Stimulated activated CD8-positive, alpha-beta memory T cell treated with anti-CD3 and anti-CD28 coated beads, Interleukin-15, amount 100 ng/mL, for 1 hour (primary cell): Measurements from ENCODE around the gene PRAC2.

Experiments used
- DNase-seq: peaks from one replicate; pipeline ENCODE4 v3.0.0-alpha.2; 2020; ENCODE audit warnings: low read depth

The PRAC2 gene

GRCh38 chr17:48755356-48755755, 32.4 kb downstream of the PRAC2 start:
- no peak for DNase-seq

GRCh38 chr17:48756830-48757251, 33.9 kb downstream of the PRAC2 start:
- no peak for DNase-seq

DNA sequence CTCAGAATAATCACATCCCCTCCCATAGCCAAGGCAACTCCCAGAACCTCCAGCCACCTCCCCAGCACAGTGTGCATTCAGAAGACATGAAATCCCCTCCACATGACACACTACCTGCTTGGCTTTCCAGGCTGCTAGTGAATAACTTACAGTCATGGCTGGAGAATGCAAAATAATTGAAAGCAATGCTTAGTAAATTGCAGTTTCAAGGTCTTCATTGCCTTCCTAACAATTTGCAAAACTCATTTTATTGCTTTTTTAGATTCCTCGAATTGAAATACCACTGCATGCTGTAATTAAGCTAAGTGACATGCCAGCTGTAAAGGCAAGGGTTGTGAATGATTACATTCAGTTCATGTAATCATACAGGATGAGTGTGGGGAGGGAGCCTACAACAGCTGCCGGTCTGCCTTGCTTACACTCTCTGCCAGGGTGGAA, 34.6 kb downstream of the PRAC2 start:
- no peak for DNase-seq

GRCh38 chr17:48759288-48759687, 36.3 kb downstream of the PRAC2 start:
- no peak for DNase-seq

GRCh38 chr17:48760411-48760810, 37.4 kb downstream of the PRAC2 start:
- DNase-seq: no peak

DNA sequence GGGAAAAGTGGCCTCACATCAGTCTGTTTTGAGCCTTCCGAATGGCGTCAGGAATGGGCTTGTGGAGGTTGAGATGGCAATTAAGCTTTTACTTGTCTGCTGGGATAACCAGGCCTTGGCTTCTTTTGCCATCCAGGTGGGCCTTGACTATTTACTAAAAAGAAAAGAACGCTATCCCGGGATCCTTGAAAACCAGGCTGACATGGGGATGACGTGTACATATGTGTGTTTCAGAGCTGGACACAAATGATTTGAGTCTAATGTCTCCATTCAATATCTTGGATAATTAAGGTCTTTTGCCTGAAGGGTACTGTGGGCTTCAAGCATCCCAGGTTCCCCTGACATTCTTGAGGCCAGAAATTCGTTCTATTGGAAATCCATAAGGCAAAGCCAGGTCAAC, 38.1 kb downstream of the PRAC2 start:
- DNase-seq: no peak

- DNase-seq: no peak
These were observed 44.3 kb downstream of the PRAC2 start for GRCh38 chr17:48767263-48767774.

DNA sequence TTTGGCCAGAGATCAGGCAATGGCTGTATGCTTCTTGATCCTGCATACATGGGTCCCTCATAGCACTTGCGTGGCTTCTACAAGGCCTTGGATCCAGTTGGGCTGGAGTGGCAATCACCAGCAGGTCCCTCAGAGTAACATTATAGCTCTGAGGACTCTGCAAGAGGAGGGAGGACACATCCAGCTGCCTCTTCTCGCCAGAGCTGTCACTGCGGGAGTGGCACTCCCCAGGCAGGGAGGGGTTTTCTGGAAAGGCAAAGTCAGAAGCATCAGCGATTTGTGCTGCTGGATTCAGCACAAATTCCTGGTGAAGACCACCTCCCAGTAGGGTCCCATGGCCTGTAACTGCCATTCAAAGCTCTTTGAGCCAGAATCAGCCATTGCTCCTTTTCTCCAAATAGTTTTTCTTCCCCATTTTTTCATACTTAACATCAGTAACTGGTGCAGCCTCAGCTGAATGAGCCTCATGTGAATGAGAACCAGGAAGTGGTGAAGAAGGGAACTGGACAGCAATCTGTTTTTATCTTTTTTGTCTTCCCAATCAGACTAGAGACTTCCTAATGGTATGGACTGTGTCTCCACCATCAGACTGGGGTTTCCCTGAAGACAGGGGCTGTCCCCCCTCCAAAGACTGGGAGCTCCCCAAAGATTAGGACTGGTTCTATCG, 46.2 kb downstream of the PRAC2 start:
- DNase-seq: no peak

DNA sequence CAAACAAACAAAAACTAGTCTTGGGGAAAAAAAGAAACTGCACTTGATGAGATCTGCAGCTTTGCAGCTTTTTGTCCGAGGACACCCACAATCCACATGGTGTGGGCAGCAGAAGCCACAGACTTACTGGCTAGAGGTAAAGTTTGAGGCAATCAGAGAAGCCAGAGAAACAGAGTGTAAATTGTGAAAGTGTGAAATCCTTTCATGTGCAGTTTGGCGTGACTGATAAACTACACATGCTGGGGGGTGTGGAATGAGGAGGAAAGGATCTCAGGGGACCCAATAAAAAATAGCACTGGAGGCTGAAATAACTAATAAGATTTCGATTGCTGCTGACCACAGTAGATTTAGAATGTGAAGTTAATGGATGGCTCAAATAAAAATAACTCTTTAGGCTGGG, 48.0 kb downstream of the PRAC2 start:
- no peak for DNase-seq

- DNase-seq: no peak
These were observed 50.3 kb downstream of the PRAC2 start for GRCh38 chr17:48773245-48773644.
